ENCODE results near the gene CELA2A.
"Not testable (repeated sequence)": the region's sequence is repeated elsewhere in the genome, so short reads cannot be mapped to it uniquely, and the experiment has no call there.

Gene CELA2A

DNA sequence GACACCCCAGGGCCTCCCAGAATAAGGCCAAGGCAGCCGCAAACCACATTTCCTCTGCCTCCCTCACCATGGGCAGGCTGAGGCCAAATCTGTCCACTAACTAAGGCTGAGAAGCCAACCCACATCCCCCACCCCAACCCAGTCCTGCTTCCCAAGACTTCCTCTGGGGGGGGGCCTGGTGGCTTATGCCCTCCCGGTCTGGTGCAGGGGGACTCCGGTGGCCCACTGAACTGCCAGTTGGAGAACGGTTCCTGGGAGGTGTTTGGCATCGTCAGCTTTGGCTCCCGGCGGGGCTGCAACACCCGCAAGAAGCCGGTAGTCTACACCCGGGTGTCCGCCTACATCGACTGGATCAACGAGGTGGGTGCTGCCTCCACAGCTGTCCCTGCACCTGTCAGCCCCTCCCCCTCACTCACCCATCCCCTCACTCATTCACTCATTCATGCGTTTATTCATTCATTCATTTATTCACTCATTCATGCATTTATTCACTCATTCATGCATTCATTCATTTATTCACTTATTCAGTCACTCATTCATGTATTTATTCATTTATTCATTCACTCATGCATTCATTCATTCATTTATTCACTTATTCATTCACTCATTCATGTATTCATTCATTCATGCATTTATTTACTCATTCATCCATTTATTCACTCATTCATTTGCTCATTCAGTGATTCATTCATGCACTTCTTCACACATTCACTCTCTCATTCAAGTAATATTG, 11.0 kb upstream of the CELA2A start:
- H3K36me3 ChIP-seq (ENCODE audit: insufficient read depth, low read length), result no peaks in the 10 kb centered on the region
- no peaks in the 10 kb centered on the region for H3K9me3 ChIP-seq (ENCODE audit: control insufficient read depth, insufficient read depth, low read length)
- H3K4me1 ChIP-seq (ENCODE audit: insufficient read depth, low read length), result no peaks in the 10 kb centered on the region
- no peak overlapping the region for H3K9ac ChIP-seq (ENCODE audit: low read depth, low read length)

DNA sequence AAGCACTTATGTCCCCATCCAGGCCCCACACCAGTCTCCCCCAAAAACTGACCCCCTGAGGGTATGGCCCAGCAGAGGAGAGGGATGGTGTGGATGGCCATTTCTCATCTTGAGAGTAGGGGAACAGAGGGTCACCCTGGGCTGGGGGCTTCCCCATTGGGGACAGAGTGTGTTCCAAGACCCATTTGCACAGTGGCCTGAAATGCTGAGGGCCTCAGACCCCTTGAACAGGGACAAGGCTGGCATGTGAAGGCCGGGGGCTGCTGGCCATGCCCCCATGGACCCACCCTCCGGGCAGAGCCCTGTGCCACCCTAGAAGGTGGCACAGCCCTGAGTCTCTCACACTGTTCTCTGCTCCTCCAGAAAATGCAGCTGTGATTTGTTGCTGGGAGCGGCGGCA, 10.3 kb upstream of the CELA2A start:
- Histone ChIP-seq H3K9ac (ENCODE audit: low read depth, low read length) (no peak overlapping the region), H3K36me3 (ENCODE audit: insufficient read depth, low read length) (no peaks in the 10 kb centered on the region)

DNA sequence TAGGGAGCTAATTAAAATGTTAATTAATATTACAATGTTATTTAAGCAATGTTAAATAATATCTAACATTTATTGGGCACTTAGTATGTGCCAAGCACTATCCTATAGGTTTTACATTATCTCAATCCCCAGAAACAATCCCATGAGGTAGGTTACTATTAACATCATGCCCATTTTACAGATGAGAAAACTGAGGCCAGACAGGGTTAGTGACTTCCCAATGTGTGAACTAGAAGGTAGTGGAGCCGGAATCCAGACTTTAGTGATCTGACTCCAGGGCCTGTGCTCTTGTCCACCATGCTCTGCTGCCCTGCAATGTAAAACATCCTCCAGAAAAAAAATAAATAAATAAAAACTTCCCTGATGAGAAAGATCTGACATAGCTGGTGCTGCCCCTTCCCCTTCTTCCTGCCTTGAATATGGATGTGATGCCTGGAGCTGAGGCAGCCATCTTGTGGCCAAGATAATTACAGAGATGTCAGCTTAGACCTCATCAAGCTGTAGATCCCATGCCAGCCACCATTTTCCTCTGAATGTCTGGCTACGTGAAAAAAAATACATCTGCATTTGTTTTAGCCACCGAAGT, 7.6 kb upstream of the CELA2A start:
- Histone ChIP-seq H3K9ac (ENCODE audit: low read depth, low read length) (no peak overlapping the region), H3K36me3 (ENCODE audit: insufficient read depth, low read length) (no peaks in the 10 kb centered on the region), H3K9me3 (ENCODE audit: control insufficient read depth, insufficient read depth, low read length) (0 out of 2 replicates have a peak, but pooled peaks cover 2% of the 10 kb centered on the region), H3K4me1 (ENCODE audit: insufficient read depth, low read length) (no peaks in the 10 kb centered on the region)

More for the DNA sequence above, 10.3 kb upstream of the CELA2A start:
- Histone ChIP-seq H3K4me1 (ENCODE audit: insufficient read depth, low read length) (no peaks in the 10 kb centered on the region), H3K9me3 (ENCODE audit: control insufficient read depth, insufficient read depth, low read length) (0 out of 2 replicates have a peak, but pooled peaks cover under 1% of the 10 kb centered on the region)

DNA sequence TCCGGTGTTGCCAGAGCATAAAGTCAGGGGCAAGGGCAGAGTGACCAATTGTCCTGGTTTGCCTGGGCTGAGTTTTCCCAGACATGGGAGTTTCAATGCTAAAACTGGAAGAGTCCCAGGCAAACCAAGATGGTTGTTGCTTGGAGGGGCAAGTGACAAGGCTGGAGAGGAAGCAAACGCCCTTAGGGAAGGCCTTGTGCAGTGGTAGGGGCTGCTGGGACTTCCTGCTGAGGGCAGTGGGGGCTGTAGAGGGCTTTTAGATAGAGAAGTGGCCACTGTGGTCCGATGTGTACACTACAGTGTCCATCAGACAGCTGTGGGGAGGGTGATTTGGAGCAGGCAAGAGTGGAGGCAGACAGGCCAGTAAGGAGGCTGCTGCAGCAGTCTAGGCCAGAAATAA, 7.0 kb upstream of the CELA2A start:
- H3K4me1 ChIP-seq (ENCODE audit: insufficient read depth, low read length), result no peaks in the 10 kb centered on the region
- no peak overlapping the region for H3K9ac ChIP-seq (ENCODE audit: low read depth, low read length)
- H3K36me3 ChIP-seq (ENCODE audit: insufficient read depth, low read length), result no peaks in the 10 kb centered on the region
- H3K9me3 ChIP-seq (ENCODE audit: control insufficient read depth, insufficient read depth, low read length), result 0 out of 2 replicates have a peak, but pooled peaks cover 2% of the 10 kb centered on the region

DNA sequence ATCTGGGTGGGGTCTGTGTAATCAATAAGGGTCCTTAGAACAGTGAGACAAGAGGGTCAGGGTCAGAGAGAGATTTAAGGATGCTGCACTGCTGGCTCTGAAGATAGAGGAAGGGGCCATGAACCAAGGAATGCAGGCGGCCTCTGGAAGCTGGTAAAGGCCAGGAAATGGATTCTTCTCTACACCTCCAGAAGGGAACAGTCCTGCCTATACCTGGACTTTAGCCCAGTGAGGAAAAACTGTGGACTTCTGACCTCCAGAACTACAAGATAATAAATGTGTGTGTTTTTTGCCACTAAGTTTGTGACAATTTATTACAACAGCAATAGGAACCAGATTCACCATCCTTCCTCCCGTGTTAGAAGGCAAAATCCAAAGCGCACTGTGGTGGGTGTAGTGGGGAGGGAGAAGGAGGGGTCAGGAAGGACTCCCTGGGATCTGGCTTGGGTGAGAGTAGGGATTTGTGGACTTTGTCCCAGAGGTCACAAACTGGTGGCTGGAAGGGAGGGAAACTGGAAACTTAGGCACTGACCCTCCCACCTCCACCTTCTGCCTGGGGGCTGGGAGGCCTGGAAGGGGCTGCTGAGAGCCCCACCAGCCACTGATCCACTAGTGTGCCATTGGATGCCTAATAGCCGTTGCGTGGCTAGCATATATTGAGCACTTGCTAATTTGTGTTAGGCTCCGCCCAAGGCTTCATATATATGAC, 5.4 kb upstream of the CELA2A start:
- Histone ChIP-seq H3K9ac (ENCODE audit: low read depth, low read length) (no peak overlapping the region), H3K9me3 (ENCODE audit: control insufficient read depth, insufficient read depth, low read length) (0 out of 2 replicates have a peak, but pooled peaks cover 2% of the 10 kb centered on the region), H3K36me3 (ENCODE audit: insufficient read depth, low read length) (no peaks in the 10 kb centered on the region), H3K4me1 (ENCODE audit: insufficient read depth, low read length) (no peaks in the 10 kb centered on the region)

DNA sequence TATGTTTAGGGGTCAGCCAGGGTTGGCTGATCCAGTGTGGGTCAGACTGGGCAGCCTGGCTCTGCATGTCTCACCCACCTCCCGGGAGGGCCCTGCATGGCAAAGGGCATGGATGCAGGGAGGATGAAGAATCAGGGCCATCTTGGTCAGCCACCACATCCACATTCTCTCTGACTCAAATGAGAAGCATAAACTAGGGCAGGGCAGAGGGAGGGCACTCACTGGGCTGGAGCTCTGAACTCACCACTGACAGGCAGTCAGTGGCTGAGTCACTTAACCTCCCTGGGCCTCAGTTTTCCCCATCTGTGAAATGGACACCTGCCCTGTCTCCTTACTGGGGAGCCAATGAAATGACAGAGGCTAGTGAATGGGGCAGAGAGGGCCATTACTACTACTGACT, 4.3 kb upstream of the CELA2A start:
- Histone ChIP-seq H3K36me3 (ENCODE audit: insufficient read depth, low read length) (no peaks in the 10 kb centered on the region), H3K4me1 (ENCODE audit: insufficient read depth, low read length) (no peaks in the 10 kb centered on the region), H3K9ac (ENCODE audit: low read depth, low read length) (no peak overlapping the region), H3K9me3 (ENCODE audit: control insufficient read depth, insufficient read depth, low read length) (0 out of 2 replicates have a peak, but pooled peaks cover 2% of the 10 kb centered on the region)

DNA sequence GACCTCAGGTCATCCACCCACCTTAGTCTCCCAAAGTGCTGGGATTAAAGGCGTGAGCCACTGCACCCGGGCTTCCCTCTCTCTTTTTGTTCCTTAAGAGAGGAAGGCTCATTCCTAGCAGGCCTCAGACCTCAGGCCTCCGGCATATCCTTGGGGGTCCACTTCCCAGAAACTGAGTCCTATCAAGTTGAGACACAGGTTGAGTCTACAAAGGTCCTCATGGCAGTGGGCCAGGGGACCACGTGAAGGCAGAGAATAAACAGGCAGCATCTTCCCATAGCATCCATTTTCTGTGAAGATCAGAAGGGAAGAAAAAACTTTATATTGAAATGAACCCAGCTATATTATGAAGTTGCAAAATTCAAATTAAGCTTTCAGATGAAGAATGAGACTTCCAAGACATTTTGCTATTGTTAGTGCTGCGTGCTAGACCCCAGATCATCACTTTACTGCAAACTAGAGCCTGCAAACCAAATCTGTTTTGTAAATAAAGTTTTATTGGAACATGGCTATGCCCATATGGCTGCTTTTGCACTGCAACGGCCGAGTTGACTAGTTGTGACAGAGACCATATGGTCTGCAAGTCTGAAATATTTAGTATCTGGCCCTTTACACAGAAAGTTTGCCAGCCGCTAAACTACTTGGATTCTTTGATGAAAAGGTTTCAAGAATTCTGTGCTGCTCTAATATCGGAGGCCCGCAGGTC, 3.5 kb upstream of the CELA2A start:
- Histone ChIP-seq H3K36me3 (ENCODE audit: insufficient read depth, low read length) (no peaks in the 10 kb centered on the region), H3K4me1 (ENCODE audit: insufficient read depth, low read length) (no peaks in the 10 kb centered on the region), H3K9ac (ENCODE audit: low read depth, low read length) (no peak overlapping the region), H3K9me3 (ENCODE audit: control insufficient read depth, insufficient read depth, low read length) (0 out of 2 replicates have a peak, but pooled peaks cover 2% of the 10 kb centered on the region)

DNA sequence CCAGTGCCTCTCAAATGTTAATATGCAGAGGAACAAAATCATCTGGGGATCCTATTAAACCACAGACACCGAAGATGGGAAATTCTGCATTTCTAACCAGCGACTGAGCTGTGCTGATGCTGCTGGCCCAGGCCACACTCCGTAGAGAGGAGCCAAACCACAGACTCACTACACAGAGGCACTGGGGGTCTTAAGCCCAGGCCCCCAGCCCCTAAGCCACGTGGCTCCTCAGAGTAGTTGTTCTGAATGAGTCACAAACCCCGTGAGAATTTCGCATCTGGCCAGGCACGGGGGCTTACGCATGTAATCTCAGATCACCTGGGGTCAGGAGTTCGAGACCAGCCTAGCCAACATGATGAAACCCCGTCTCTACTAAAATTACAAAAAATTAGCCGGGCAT, 2.8 kb upstream of the CELA2A start:
- H3K4me1 ChIP-seq (ENCODE audit: insufficient read depth, low read length), result no peaks in the 10 kb centered on the region
- 0 out of 2 replicates have a peak, but pooled peaks cover 2% of the 10 kb centered on the region for H3K9me3 ChIP-seq (ENCODE audit: control insufficient read depth, insufficient read depth, low read length)

DNA sequence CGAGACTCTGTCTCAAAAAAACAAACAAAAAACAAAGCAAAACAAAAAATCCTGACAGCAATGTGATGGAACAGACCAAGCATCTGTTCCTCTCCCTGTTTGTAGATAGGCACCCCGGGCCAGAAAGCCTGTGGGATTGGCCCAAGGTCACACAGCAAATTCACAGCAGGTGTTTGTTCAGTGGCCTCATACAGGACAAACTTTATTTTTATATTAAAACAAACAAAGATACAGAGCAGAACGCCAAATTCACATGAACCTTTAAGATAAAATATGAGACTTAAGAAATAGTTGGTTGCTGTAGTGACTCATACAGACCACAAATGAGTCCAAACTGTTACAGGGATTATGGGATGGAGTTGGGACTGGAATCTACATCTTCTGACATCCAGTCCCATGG, 2.3 kb upstream of the CELA2A start:
- 0 out of 2 replicates have a peak, but pooled peaks cover 2% of the 10 kb centered on the region for H3K9me3 ChIP-seq (ENCODE audit: control insufficient read depth, insufficient read depth, low read length)
- no peaks in the 10 kb centered on the region for H3K4me1 ChIP-seq (ENCODE audit: insufficient read depth, low read length)
- H3K36me3 ChIP-seq (ENCODE audit: insufficient read depth, low read length), result no peaks in the 10 kb centered on the region
- H3K9ac ChIP-seq (ENCODE audit: low read depth, low read length), result no peak overlapping the region

More for the DNA sequence above, 2.8 kb upstream of the CELA2A start:
- H3K36me3 ChIP-seq (ENCODE audit: insufficient read depth, low read length), result no peaks in the 10 kb centered on the region
- no peak overlapping the region for H3K9ac ChIP-seq (ENCODE audit: low read depth, low read length)

DNA sequence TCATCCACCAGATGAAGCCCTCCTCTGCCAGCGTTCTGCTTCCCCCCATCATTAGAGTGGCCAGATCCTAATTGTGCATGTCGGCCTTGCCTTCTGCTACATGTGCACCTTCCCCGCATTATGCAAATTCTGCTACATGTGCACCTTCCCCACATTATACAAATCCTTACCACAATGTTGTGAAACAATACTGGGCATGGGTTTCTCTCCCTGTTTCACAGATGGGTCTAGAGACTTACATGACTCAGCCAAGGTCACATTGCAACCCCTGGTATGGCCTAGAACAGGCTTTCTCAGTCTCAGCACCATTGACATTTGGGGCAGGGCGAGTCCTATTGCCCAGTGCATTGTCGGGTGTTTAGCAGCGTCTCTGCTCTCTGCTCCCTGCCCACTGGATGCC, 1.0 kb upstream of the CELA2A start:
- H3K9ac ChIP-seq (ENCODE audit: low read depth, low read length), result no peak overlapping the region
- no peaks in the 10 kb centered on the region for H3K36me3 ChIP-seq (ENCODE audit: insufficient read depth, low read length)
- H3K4me1 ChIP-seq (ENCODE audit: insufficient read depth, low read length), result no peaks in the 10 kb centered on the region
- H3K9me3 ChIP-seq (ENCODE audit: control insufficient read depth, insufficient read depth, low read length), result 0 out of 2 replicates have a peak, but pooled peaks cover 2% of the 10 kb centered on the region

DNA sequence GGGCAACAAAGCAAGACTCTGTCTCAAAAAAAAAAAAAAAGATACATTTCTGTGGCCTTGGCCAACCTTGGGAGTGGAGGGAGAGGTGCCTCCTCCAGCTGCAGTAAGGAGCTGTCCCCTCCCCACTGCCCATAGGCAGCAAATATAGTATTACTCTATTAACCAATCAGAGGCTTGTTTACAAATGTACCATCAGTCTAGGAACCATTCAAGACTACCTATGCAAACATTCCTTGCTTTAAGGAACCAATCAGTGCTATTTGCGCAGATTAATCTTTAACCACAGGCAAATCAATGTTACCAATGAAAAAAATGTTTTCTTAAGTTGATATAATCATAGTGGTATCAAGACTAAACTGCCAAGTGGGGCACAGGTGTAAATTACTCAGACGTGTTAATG, 1.1 kb downstream of the CELA2A start:
- Histone ChIP-seq H3K36me3 (ENCODE audit: insufficient read depth, low read length) (no peaks in the 10 kb centered on the region), H3K9ac (ENCODE audit: low read depth, low read length) (no peak overlapping the region), H3K4me1 (ENCODE audit: insufficient read depth, low read length) (no peaks in the 10 kb centered on the region), H3K9me3 (ENCODE audit: control insufficient read depth, insufficient read depth, low read length) (no peaks in the 10 kb centered on the region)

DNA sequence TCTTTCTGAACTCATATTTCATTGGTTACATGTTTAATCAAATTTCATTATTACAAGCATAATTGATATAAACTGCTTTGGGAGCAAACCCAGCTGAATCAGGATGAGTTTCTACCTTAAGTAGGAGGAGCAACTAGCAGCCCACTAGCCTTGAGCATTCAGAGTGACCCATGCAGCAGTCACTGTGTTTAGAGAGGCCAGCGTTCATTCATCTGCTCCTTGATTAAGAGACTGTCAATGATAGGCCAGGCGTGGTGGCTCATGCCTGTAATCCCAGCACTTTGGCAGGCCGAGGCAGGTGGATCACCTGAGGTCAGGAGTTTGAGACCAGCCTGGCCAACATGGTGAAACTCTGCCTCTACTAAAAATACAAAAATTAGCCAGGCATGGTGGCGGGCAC, 1.9 kb downstream of the CELA2A start:
- H3K9ac ChIP-seq (ENCODE audit: low read depth, low read length); H3K9me3 ChIP-seq (ENCODE audit: control insufficient read depth, insufficient read depth, low read length); H3K36me3 ChIP-seq (ENCODE audit: insufficient read depth, low read length); H3K4me1 ChIP-seq (ENCODE audit: insufficient read depth, low read length): not testable (repeated sequence)

DNA sequence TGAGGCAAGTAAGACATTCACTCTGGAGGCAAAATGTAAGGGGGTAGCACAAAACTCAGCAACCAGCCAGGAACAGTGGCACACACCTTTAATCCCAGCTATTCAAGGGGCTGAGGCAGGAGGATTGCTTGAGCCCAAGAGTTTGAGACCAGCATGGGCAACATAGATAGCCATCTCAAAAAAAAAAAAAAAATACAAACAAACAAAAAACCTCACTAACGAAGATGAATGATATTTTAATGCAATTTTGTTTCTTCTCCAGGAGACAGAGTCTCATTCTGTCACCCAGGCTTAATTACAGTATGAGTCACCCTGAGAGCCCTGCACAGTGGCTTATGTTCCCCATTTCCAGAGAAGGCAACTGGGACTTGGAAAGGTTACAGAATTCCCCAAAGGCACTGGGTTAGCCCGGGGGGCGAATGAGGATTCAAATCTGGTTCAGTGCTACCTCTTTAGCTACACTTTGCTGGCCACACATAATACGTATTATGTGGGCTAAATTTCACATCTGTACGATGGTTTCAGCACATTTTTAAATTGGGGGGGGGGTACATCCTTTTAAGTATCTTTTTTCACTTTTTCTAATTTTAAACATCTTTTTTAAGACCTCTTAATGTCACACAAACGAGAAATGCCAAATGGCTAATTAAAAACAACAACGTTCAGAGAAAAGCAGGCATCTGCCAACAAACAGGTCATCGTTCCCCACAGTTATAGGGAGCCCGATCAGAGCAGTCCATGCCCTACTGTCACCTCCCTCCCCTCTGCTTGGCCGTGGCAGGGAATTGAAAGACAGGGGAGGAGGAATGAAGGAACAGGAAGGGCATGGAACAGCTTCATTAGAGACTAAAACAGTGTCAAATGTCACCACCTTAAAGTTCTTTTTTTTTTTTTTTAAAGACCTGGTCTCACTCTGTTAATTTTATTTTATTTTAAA, 3.5 kb downstream of the CELA2A start:
- Histone ChIP-seq H3K9ac (ENCODE audit: low read depth, low read length) (no peak overlapping the region), H3K9me3 (ENCODE audit: control insufficient read depth, insufficient read depth, low read length) (no peaks in the 10 kb centered on the region), H3K4me1 (ENCODE audit: insufficient read depth, low read length) (no peaks in the 10 kb centered on the region), H3K36me3 (ENCODE audit: insufficient read depth, low read length) (no peaks in the 10 kb centered on the region)
